GM12892 (cell line): Measurements from ENCODE around the gene IMMP2L.
"Not testable (repeated sequence)": the region's sequence is repeated elsewhere in the genome, so short reads cannot be mapped to it uniquely, and the experiment has no call there.

ENCODE experiments used
- DNase-seq: peaks from one replicate; pipeline ENCODE4 v3.0.0; 2011; ENCODE audit not compliant: insufficient read length
- FAIRE-seq: peaks from 2 replicates; lab custom pipeline; 2011; peaks lifted over from hg19 to GRCh38; lab: Jason Lieb, UNC
- POLR2A ChIP-seq: IDR thresholded peaks from 2 replicates; pipeline ENCODE4 v1.6.1; 2011; ENCODE audit warnings: low read depth, low read length, control low read depth
- POLR2AphosphoS5 ChIP-seq: IDR thresholded peaks from 2 replicates; pipeline ENCODE4 v1.6.1; 2011; ENCODE audit warnings: low read depth, low read length, control low read depth
- TAF1 ChIP-seq: IDR thresholded peaks from 2 replicates; pipeline ENCODE4 v1.6.1; 2011; ENCODE audit warnings: low read depth, mild to moderate bottlenecking, control low read depth, low read length, borderline replicate concordance

Gene IMMP2L

GRCh38 chr7:111474723-111475418 lies 87.4 kb downstream of the IMMP2L start:
- FAIRE-seq (no peak), DNase-seq (no peak)
- TF ChIP-seq POLR2A (no peak), POLR2AphosphoS5 (no peak), TAF1 (no peak)

- no peak for TF ChIP-seq TAF1
- TF ChIP-seq POLR2A = no peak
- no peak for TF ChIP-seq POLR2AphosphoS5
- FAIRE-seq (no peak), DNase-seq (no peak)
Measured at GRCh38 chr7:111473449-111474198, 88.7 kb downstream of the IMMP2L start.

- DNase-seq (no peak), FAIRE-seq (no peak)
Measured at GRCh38 chr7:111470998-111471397, 91.3 kb downstream of the IMMP2L start.

GRCh38 chr7:111469894-111470293 lies 92.4 kb downstream of the IMMP2L start:
- DNase-seq, FAIRE-seq: not testable (repeated sequence)

More at GRCh38 chr7:111470998-111471397, 91.3 kb downstream of the IMMP2L start:
- no peak for TF ChIP-seq POLR2A
- no peak for TF ChIP-seq TAF1

- not testable (repeated sequence) for FAIRE-seq, DNase-seq
Measured at GRCh38 chr7:111465774-111466173, 96.5 kb downstream of the IMMP2L start.

GRCh38 chr7:111460695-111461094 lies 101.6 kb downstream of the IMMP2L start:
- DNase-seq (no peak), FAIRE-seq (no peak)
- TF ChIP-seq POLR2AphosphoS5 (no peak), TAF1 (no peak), POLR2A (no peak)

- DNase-seq (no peak), FAIRE-seq (no peak)
- TF ChIP-seq TAF1 = no peak
- TF ChIP-seq POLR2A = no peak
- no peak for TF ChIP-seq POLR2AphosphoS5
Measured at GRCh38 chr7:111459757-111460280, 102.5 kb downstream of the IMMP2L start.

GRCh38 chr7:111459065-111459756 lies 103.1 kb downstream of the IMMP2L start:
- FAIRE-seq (no peak), DNase-seq (no peak)
- TF ChIP-seq TAF1 (no peak), POLR2AphosphoS5 (no peak), POLR2A (no peak)

GRCh38 chr7:111450705-111451104 lies 111.6 kb downstream of the IMMP2L start:
- FAIRE-seq, DNase-seq: not testable (repeated sequence)

- FAIRE-seq, DNase-seq: not testable (repeated sequence)
Measured at GRCh38 chr7:111447502-111447901, 114.8 kb downstream of the IMMP2L start.

GRCh38 chr7:111439977-111440376 lies 122.3 kb downstream of the IMMP2L start:
- DNase-seq (no peak), FAIRE-seq (no peak)
- TF ChIP-seq POLR2A = no peak
- no peak for TF ChIP-seq POLR2AphosphoS5
- TF ChIP-seq TAF1 = no peak
